Spleen (tissue), 13 donors: ENCODE results near the gene FRAS1. TPM values are rescaled to one million over a fixed set of nuclear protein-coding genes. Genes with fewer than 3 reads are reported as not detected.
"Not testable (repeated sequence)": the region's sequence is repeated elsewhere in the genome, so short reads cannot be mapped to it uniquely, and the experiment has no call there.

Source experiments
- DNase-seq: peaks from one replicate; pipeline ENCODE4 v3.0.0-alpha.2; 2020
- H3K27ac ChIP-seq, 8 donors: fragments of 200-600 bp; sonication (generic) in 7 of 8; 1 replicate in 4 of 8; 2 replicates in 4 of 8; pipeline versions ENCODE4 v1.5.0 to v1.8.0; 2016 to 2021; ENCODE audit warnings: inconsistent platforms in 4 of 8, mild to moderate bottlenecking in 4 of 8, moderate library complexity in 1 of 8
- H3K27me3 ChIP-seq, 7 donors: fragments of 200-600 bp; sonication (generic) in 6 of 7; replicated peaks in 1 of 7; 1 replicate in 4 of 7; 2 replicates in 3 of 7; pipeline versions ENCODE4 v1.5.0 to v1.8.0; 2016 to 2021; ENCODE audit warnings: inconsistent platforms in 3 of 7, mild to moderate bottlenecking in 1 of 7
- H3K36me3 ChIP-seq, 6 donors: fragments of 200-600 bp; sonication (generic) in 5 of 6; 1 replicate in 4 of 6; 2 replicates in 2 of 6; pipeline versions ENCODE4 v1.5.0 to v1.8.0; 2016 to 2021; ENCODE audit warnings: inconsistent platforms in 2 of 6
- H3K4me1 ChIP-seq, 6 donors: fragments of 200-600 bp; sonication (generic) in 5 of 6; 1 replicate in 3 of 6; 2 replicates in 3 of 6; pipeline versions ENCODE4 v1.5.0 to v1.8.0; 2016 to 2021; ENCODE audit warnings: inconsistent platforms in 3 of 6
- H3K4me3 ChIP-seq, 8 donors: fragments of 200-600 bp; sonication (generic) in 7 of 8; 1 replicate in 4 of 8; 2 replicates in 4 of 8; pipeline versions ENCODE4 v1.5.0 to v1.8.0; 2016 to 2021; ENCODE audit warnings: inconsistent platforms in 4 of 8, mild to moderate bottlenecking in 4 of 8, moderate library complexity in 2 of 8
- H3K9me3 ChIP-seq, 8 donors: fragments of 200-600 bp; sonication (generic) in 7 of 8; 1 replicate in 4 of 8; 2 replicates in 4 of 8; pipeline versions ENCODE4 v1.5.0 to v1.8.0; 2016 to 2021; ENCODE audit warnings: inconsistent platforms in 4 of 8
- CTCF ChIP-seq, 11 experiments: fragments of 200-600 bp in 7 of 11; fragments of 450-650 bp in 4 of 11; sonication (generic) in 4 of 11; IDR thresholded peaks in 8 of 11; conservative IDR thresholded peaks in 3 of 11; 1 replicate in 7 of 11; 2 replicates in 4 of 11; pipeline versions ENCODE4 v1.4.0 to v1.8.0; 2016 to 2021; ENCODE audit warnings: antibody characterized with exemption in 11 of 11, inconsistent platforms in 4 of 11, mild to moderate bottlenecking in 1 of 11
- POLR2A ChIP-seq, 3 donors: fragments of 450-650 bp; IDR thresholded peaks; one replicate each; pipeline ENCODE4 v1.5.1; 2017; ENCODE audit warnings: antibody characterized with exemption in 3 of 3, mild to moderate bottlenecking in 1 of 3
- POLR2AphosphoS5 ChIP-seq, 3 donors: sonication (generic); formaldehyde crosslinking; IDR thresholded peaks; one replicate each; pipeline ENCODE4 v1.5.1; 2017; ENCODE audit warnings: antibody characterized with exemption in 3 of 3
- WGBS, 5 donors: extraction: QIAGEN DNeasy Blood & Tissue Kit in 3 of 5; methylation state at CpG; one replicate each; pipeline versions ENCODE4 v1.1.5 to v1.1.7; 2013 to 2018; 5-methylcytosine and 5-hydroxymethylcytosine counted together
- intact Hi-C: fragments of 100-400 bp; cut with DNase I; formaldehyde crosslinking; loops from one replicate; pipeline ENCODE4 v1.15.0; 2023; ENCODE audit warnings: low total_unique reads
- long read RNA-seq, 2 donors: transcript quantifications; one replicate each; lab custom pipeline, GENCODE V29; 2026
- polyA plus RNA-seq, 3 donors: library from polyadenylated mRNA; stranded (reverse); fragments of 200-250 nt; gene quantifications; one replicate each; pipeline ENCODE4 v1.2.1, GENCODE V29; 2013
- total RNA-seq, 7 donors: library from RNA; depleted of rRNA in 3 of 7; stranded (reverse); fragments of >200 nt in 3 of 7; fragmentation: NEBNext Ultra II Directional in 4 of 7; extraction: Animal tissue kit (Norgen Biotek cat#: 25700) in 4 of 7; gene quantifications; one replicate each; pipeline versions ENCODE4 v1.1.0 to v1.2.1, GENCODE V29; 2016 to 2021
- donor health status: healthy with polysubstance abuse.
- donor health status: DM: no; HTN: no; CAD: no; lungs with moderate emphysema.
- donor health status: DM: no; HTN: no; CAD: no.
- donor health status: Bipolar disorder and iron deficiency.
- donor health status: healthy.
- donor health status: DM: no; HTN: no; CAD: no.
- donor health status: DM: yes; HTN: yes; CAD: no.

FRAS1 gene
- total RNA-seq = 1 to 10 TPM in 6 of 7 donors, under 1 TPM in 1; 0.88 to 3.0 (median 1.4) TPM
- polyA plus RNA-seq = under 1 TPM; 0.10 to 0.15 (median 0.12) TPM
- long read RNA-seq, donor 1 = 0 reads
- long read RNA-seq, donor 2, partial matches to known transcripts = 18 of 18 reads
- long read RNA-seq, donor 2, other reads (novel, unspliced or antisense) = 0 of 18 reads

GRCh38 chr4:78057135-78057599 is at the start of gene FRAS1:
TSS of gene FRAS1 (plus strand) at chr4:78057323. CDS start at chr4:78058010, 687 bp downstream.
- no peak for TF ChIP-seq CTCF (IDR thresholded peaks at IDR 0.05 in 8 of 11, conservative IDR thresholded peaks at IDR 0.05 in 3 of 11)
- TF ChIP-seq POLR2A (IDR thresholded peaks at IDR 0.05) = no peak
- TF ChIP-seq POLR2AphosphoS5 (IDR thresholded peaks at IDR 0.05) = no peak
- Histone ChIP-seq H3K4me3 (peak within 1 kb of the TSS; percentile 50 to 78 (median 60)), H3K4me1 (peaks cover 12 to 42% (median 35%) of the 10 kb centered on the region in 6 donors), H3K36me3 (no peaks in the 10 kb centered on the region), H3K27ac (peak within 1 kb of the TSS in 1 of 8 donors; percentile 9), H3K9me3 (no peaks in the 10 kb centered on the region), H3K27me3 (peaks cover 0 to 71% (median 26%) of the 10 kb centered on the region in 7 donors)
- 0 to 1% (median 0%) methylated on average over 12 to 39 of the region's 39 CpGs for WGBS, 5 donors
- DNase-seq = peak; percentile 79
- intact Hi-C loops = no loop called here

- WGBS, 5 donors = 85 to 94% (median 87%) methylated on average over 5 of the region's 5 CpGs
- not testable (repeated sequence) for H3K4me1 ChIP-seq
Measured at GRCh38 chr4:78011003-78011402, 46.1 kb upstream of the FRAS1 start.

GRCh38 chr4:78014889-78015886 is 41.9 kb upstream of the FRAS1 start:
- Histone ChIP-seq H3K9me3 (peaks cover 0 to 30% (median 25%) of the 10 kb centered on the region in 8 donors), H3K27me3 (no peaks in the 10 kb centered on the region), H3K4me3 (no peak overlapping the region), H3K36me3 (no peaks in the 10 kb centered on the region), H3K27ac (no peak overlapping the region), H3K4me1 (no peaks in the 10 kb centered on the region)
- 83 to 92% (median 87%) methylated on average over 10 of the region's 10 CpGs for WGBS, 5 donors
- DNase-seq = no peak
- TF ChIP-seq POLR2AphosphoS5 (IDR thresholded peaks at IDR 0.05) = no peak
- TF ChIP-seq POLR2A (IDR thresholded peaks at IDR 0.05) = no peak
- TF ChIP-seq CTCF (IDR thresholded peaks at IDR 0.05 in 8 of 11, conservative IDR thresholded peaks at IDR 0.05 in 3 of 11) = no peak
- intact Hi-C loops = no loop called here

More at GRCh38 chr4:78011003-78011402, 46.1 kb upstream of the FRAS1 start:
- H3K36me3 ChIP-seq, H3K4me3 ChIP-seq, H3K27me3 ChIP-seq, intact Hi-C loops, H3K27ac ChIP-seq, DNase-seq: not testable (repeated sequence)
- H3K9me3 ChIP-seq = peaks cover 0 to 32% (median 26%) of the 10 kb centered on the region in 8 donors

GRCh38 chr4:78018271-78019049 is 38.7 kb upstream of the FRAS1 start:
- no peak overlapping the region for H3K27ac ChIP-seq
- no peak for TF ChIP-seq CTCF (IDR thresholded peaks at IDR 0.05 in 8 of 11, conservative IDR thresholded peaks at IDR 0.05 in 3 of 11)
- TF ChIP-seq POLR2A (IDR thresholded peaks at IDR 0.05) = no peak
- no peak for TF ChIP-seq POLR2AphosphoS5 (IDR thresholded peaks at IDR 0.05)
- no peak for DNase-seq
- no peaks in the 10 kb centered on the region for H3K9me3 ChIP-seq
- H3K36me3 ChIP-seq = no peaks in the 10 kb centered on the region
- H3K27me3 ChIP-seq = no peaks in the 10 kb centered on the region
- WGBS, 5 donors = 92 to 99% (median 96%) methylated on average over 3 of the region's 3 CpGs
- no peak overlapping the region for H3K4me3 ChIP-seq
- no peaks in the 10 kb centered on the region for H3K4me1 ChIP-seq
- intact Hi-C loops = no loop called here
